ENCODE measurements around the gene RAVER2.

RAVER2 gene

DNA sequence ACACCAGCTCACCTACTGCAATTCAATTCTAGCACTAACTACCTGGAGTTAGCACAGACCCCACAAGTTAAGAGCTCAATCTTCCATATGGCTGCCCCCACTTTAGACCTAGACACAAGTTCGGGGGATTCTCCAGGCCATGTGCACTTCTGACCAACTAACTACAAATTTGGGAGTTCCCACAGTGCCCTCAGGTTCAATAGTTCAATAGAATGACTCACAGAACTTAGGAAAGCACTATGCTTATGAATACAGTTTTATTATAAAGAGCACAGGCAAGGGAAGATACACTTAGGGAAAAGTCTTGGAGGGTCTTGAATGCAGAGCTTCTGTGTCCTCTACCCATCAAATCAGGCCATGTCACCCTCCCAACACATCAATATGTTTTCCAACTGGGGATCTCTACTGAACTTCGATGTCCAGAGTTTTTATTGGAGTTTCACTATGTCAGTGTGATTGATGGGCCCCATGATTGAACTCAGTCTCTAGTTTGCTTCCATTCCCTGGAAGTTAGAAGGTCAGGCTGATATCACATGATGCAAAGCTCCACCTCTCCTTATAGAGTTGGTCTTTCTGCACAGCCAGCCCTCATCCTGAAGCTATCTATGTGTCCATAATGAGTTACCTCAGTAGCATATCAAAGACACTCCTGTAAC, 46.1 kb downstream of the RAVER2 start:
- Histone ChIP-seq H3K23ac (ENCODE audit: low read length in 2 of 2) (no peak overlapping the region), H3K18ac (ENCODE audit: low read depth in 1 of 2, low read length in 2 of 2) (no peak overlapping the region), H2BK120ac (ENCODE audit: low read depth, low read length) (no peak overlapping the region), H2BK15ac (ENCODE audit: low read depth, poor library complexity, severe bottlenecking) (no peak overlapping the region), H3K79me1 (replicated peaks; ENCODE audit: low read length, poor library complexity, severe bottlenecking) (no peaks in the 10 kb centered on the region), H3K4me2 (ENCODE audit: low read length, poor library complexity, severe bottlenecking) (no peak overlapping the region), H3K9ac (ENCODE audit: low read length) (no peak overlapping the region), H2AK5ac (ENCODE audit: low read length, severe bottlenecking) (no peak overlapping the region), H2BK12ac (ENCODE audit: low read length in 2 of 2) (no peak overlapping the region), H3K4ac (ENCODE audit: low read depth in 1 of 2, low read length in 2 of 2) (no peak overlapping the region), H4K91ac (ENCODE audit: low read length) (no peak overlapping the region), H3K14ac (ENCODE audit: low read length in 2 of 2) (no peak overlapping the region), H4K8ac (ENCODE audit: low read length) (no peak overlapping the region), H3K4me3 (ENCODE audit: insufficient read depth in 1 of 2, low read depth in 1 of 2, low read length in 2 of 2) (no peak overlapping the region), H3K36me3 (ENCODE audit: control insufficient read depth in 1 of 2, insufficient read depth in 2 of 2, low read depth in 1 of 2, low read length in 2 of 2) (no peaks in the 10 kb centered on the region), H3K27me3 (ENCODE audit: control insufficient read depth in 1 of 2, insufficient read depth in 1 of 2, low read length in 2 of 2) (no peaks in the 10 kb centered on the region), H3K27ac (ENCODE audit: low read length, poor library complexity, severe bottlenecking) (no peak overlapping the region), H3K4me1 (ENCODE audit: control insufficient read depth, insufficient read depth, low read depth, low read length) (no peaks in the 10 kb centered on the region), H3K9me3 (ENCODE audit: control insufficient read depth, low read length) (peaks cover 15% of the 10 kb centered on the region), H2BK5ac (ENCODE audit: low read depth, low read length, poor library complexity, severe bottlenecking) (no peak overlapping the region), H2AFZ (ENCODE audit: low read depth, low read length) (no peak overlapping the region)
- WGBS: 78% methylated on average over 1 of the region's 2 CpGs
- no peak for DNase-seq

DNA sequence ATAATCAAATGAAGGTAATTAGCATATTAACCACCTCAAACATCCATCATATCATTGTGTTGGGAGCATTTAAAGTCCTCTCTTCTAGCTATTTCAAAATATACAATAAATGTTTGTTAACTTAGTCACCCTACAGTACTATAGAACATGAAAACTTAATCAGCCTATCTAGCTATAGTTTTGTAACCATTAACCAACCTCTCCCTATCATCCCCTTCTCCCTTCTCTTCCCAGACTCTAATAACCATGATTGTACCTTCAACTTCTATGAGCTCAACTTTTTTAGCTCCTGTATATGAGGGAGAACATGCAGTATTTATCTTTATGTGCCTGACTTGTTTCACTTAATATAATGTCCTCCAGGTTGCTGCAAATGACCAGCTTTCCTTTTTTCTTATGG, 54.0 kb downstream of the RAVER2 start:
- H2AFZ ChIP-seq (ENCODE audit: low read depth, low read length): no peak overlapping the region
- no peak overlapping the region for H3K4me2 ChIP-seq (ENCODE audit: low read length, poor library complexity, severe bottlenecking)
- no peak overlapping the region for H3K9ac ChIP-seq (ENCODE audit: low read length)
- no peaks in the 10 kb centered on the region for H3K36me3 ChIP-seq (ENCODE audit: control insufficient read depth in 1 of 2, insufficient read depth in 2 of 2, low read depth in 1 of 2, low read length in 2 of 2)
- H2BK5ac ChIP-seq (ENCODE audit: low read depth, low read length, poor library complexity, severe bottlenecking): no peak overlapping the region
- H2BK120ac ChIP-seq (ENCODE audit: low read depth, low read length): no peak overlapping the region
- H3K9me3 ChIP-seq (ENCODE audit: control insufficient read depth, low read length): no peaks in the 10 kb centered on the region
- no peak overlapping the region for H3K27ac ChIP-seq (ENCODE audit: low read length, poor library complexity, severe bottlenecking)
- H4K8ac ChIP-seq (ENCODE audit: low read length): no peak overlapping the region
- H4K91ac ChIP-seq (ENCODE audit: low read length): no peak overlapping the region
- no peak overlapping the region for H3K18ac ChIP-seq (ENCODE audit: low read depth in 1 of 2, low read length in 2 of 2)
- no peak overlapping the region for H2BK12ac ChIP-seq (ENCODE audit: low read length in 2 of 2)
- no peak overlapping the region for H3K23ac ChIP-seq (ENCODE audit: low read length in 2 of 2)
- H3K4ac ChIP-seq (ENCODE audit: low read depth in 1 of 2, low read length in 2 of 2): no peak overlapping the region
- H3K4me3 ChIP-seq (ENCODE audit: insufficient read depth in 1 of 2, low read depth in 1 of 2, low read length in 2 of 2): no peak overlapping the region
- H2AK5ac ChIP-seq (ENCODE audit: low read length, severe bottlenecking): no peak overlapping the region
- H3K27me3 ChIP-seq (ENCODE audit: control insufficient read depth in 1 of 2, insufficient read depth in 1 of 2, low read length in 2 of 2): no peaks in the 10 kb centered on the region
- no peak overlapping the region for H2BK15ac ChIP-seq (ENCODE audit: low read depth, poor library complexity, severe bottlenecking)
- no peak for DNase-seq
- H3K14ac ChIP-seq (ENCODE audit: low read length in 2 of 2): no peak overlapping the region
- no peaks in the 10 kb centered on the region for H3K4me1 ChIP-seq (ENCODE audit: control insufficient read depth, insufficient read depth, low read depth, low read length)
- no peaks in the 10 kb centered on the region for H3K79me1 ChIP-seq (replicated peaks; ENCODE audit: low read length, poor library complexity, severe bottlenecking)

GRCh38 chr1:64801851-64802523, 57.1 kb downstream of the RAVER2 start:
- no peak overlapping the region for H2AK5ac ChIP-seq (ENCODE audit: low read length, severe bottlenecking)
- H3K4ac ChIP-seq (ENCODE audit: low read depth in 1 of 2, low read length in 2 of 2): no peak overlapping the region
- H3K9me3 ChIP-seq (ENCODE audit: control insufficient read depth, low read length): no peaks in the 10 kb centered on the region
- H4K8ac ChIP-seq (ENCODE audit: low read length): no peak overlapping the region
- no peak overlapping the region for H2BK120ac ChIP-seq (ENCODE audit: low read depth, low read length)
- H2BK15ac ChIP-seq (ENCODE audit: low read depth, poor library complexity, severe bottlenecking): no peak overlapping the region
- WGBS: 93% methylated on average over 4 of the region's 6 CpGs
- no peak overlapping the region for H3K14ac ChIP-seq (ENCODE audit: low read length in 2 of 2)
- H3K36me3 ChIP-seq (ENCODE audit: control insufficient read depth in 1 of 2, insufficient read depth in 2 of 2, low read depth in 1 of 2, low read length in 2 of 2): no peaks in the 10 kb centered on the region
- no peak overlapping the region for H2BK12ac ChIP-seq (ENCODE audit: low read length in 2 of 2)
- H3K18ac ChIP-seq (ENCODE audit: low read depth in 1 of 2, low read length in 2 of 2): no peak overlapping the region
- H3K27ac ChIP-seq (ENCODE audit: low read length, poor library complexity, severe bottlenecking): no peak overlapping the region
- no peak overlapping the region for H3K4me2 ChIP-seq (ENCODE audit: low read length, poor library complexity, severe bottlenecking)
- no peak overlapping the region for H2AFZ ChIP-seq (ENCODE audit: low read depth, low read length)
- no peaks in the 10 kb centered on the region for H3K27me3 ChIP-seq (ENCODE audit: control insufficient read depth in 1 of 2, insufficient read depth in 1 of 2, low read length in 2 of 2)
- no peak overlapping the region for H3K23ac ChIP-seq (ENCODE audit: low read length in 2 of 2)
- no peak overlapping the region for H2BK5ac ChIP-seq (ENCODE audit: low read depth, low read length, poor library complexity, severe bottlenecking)
- no peak overlapping the region for H3K4me3 ChIP-seq (ENCODE audit: insufficient read depth in 1 of 2, low read depth in 1 of 2, low read length in 2 of 2)
- no peak for DNase-seq
- no peak overlapping the region for H4K91ac ChIP-seq (ENCODE audit: low read length)
- no peak overlapping the region for H3K9ac ChIP-seq (ENCODE audit: low read length)
- H3K79me1 ChIP-seq (replicated peaks; ENCODE audit: low read length, poor library complexity, severe bottlenecking): no peaks in the 10 kb centered on the region
- no peaks in the 10 kb centered on the region for H3K4me1 ChIP-seq (ENCODE audit: control insufficient read depth, insufficient read depth, low read depth, low read length)

- Histone ChIP-seq H3K18ac (ENCODE audit: low read depth in 1 of 2, low read length in 2 of 2) (no peak overlapping the region), H4K91ac (ENCODE audit: low read length) (no peak overlapping the region), H3K4me1 (ENCODE audit: control insufficient read depth, insufficient read depth, low read depth, low read length) (no peaks in the 10 kb centered on the region), H2AK5ac (ENCODE audit: low read length, severe bottlenecking) (no peak overlapping the region), H3K4ac (ENCODE audit: low read depth in 1 of 2, low read length in 2 of 2) (no peak overlapping the region), H2AFZ (ENCODE audit: low read depth, low read length) (no peak overlapping the region), H2BK12ac (ENCODE audit: low read length in 2 of 2) (no peak overlapping the region), H3K4me2 (ENCODE audit: low read length, poor library complexity, severe bottlenecking) (no peak overlapping the region), H3K27ac (ENCODE audit: low read length, poor library complexity, severe bottlenecking) (no peak overlapping the region), H3K79me1 (replicated peaks; ENCODE audit: low read length, poor library complexity, severe bottlenecking) (no peaks in the 10 kb centered on the region), H3K14ac (ENCODE audit: low read length in 2 of 2) (no peak overlapping the region), H3K9me3 (ENCODE audit: control insufficient read depth, low read length) (no peaks in the 10 kb centered on the region), H2BK5ac (ENCODE audit: low read depth, low read length, poor library complexity, severe bottlenecking) (no peak overlapping the region), H2BK120ac (ENCODE audit: low read depth, low read length) (no peak overlapping the region), H3K36me3 (ENCODE audit: control insufficient read depth in 1 of 2, insufficient read depth in 2 of 2, low read depth in 1 of 2, low read length in 2 of 2) (no peaks in the 10 kb centered on the region), H3K27me3 (ENCODE audit: control insufficient read depth in 1 of 2, insufficient read depth in 1 of 2, low read length in 2 of 2) (no peaks in the 10 kb centered on the region), H3K4me3 (ENCODE audit: insufficient read depth in 1 of 2, low read depth in 1 of 2, low read length in 2 of 2) (no peak overlapping the region), H3K23ac (ENCODE audit: low read length in 2 of 2) (no peak overlapping the region), H3K9ac (ENCODE audit: low read length) (no peak overlapping the region), H2BK15ac (ENCODE audit: low read depth, poor library complexity, severe bottlenecking) (no peak overlapping the region), H4K8ac (ENCODE audit: low read length) (no peak overlapping the region)
- DNase-seq: no peak
Measured at GRCh38 chr1:64809309-64809708, 64.4 kb downstream of the RAVER2 start.

Measured in mesenchymal stem cell (in vitro differentiated cells and primary cell).